GM10847 (cell line): ENCODE measurements around the gene C2orf42.

ENCODE experiments used
- POLR2A ChIP-seq: IDR thresholded peaks from 2 replicates; pipeline ENCODE4 v1.6.1; 2011; ENCODE audit not compliant: insufficient read length; ENCODE audit errors: extremely low read depth

Gene C2orf42

DNA sequence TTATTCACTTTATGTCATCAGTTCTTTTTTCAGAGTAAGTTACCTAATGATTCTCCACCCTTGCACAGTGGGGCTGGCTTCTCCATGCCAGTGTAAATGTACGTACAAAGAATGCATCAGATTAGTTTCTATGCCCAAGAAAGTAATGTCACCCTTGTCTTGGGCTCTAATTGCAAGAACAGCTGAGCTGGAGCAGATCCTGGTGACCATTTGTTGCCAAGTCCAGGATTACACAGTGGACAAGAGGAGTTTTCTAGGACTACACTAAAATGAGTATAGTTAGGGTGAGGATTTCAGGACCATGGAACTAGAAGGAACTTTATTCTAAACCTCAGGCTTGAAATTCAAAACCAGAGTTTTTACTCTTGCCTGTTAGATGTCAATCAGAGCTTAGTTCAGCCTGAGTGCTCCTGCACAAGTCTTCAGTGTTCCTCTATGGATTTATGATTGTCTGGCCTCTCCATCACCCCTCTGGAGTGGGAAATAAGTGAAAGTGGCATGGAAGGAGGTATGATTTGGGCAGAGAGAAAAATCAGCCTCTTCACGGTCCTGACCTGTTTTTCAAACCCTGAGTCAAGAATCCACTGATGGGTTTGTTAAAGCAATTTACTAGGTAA lies 73.8 kb downstream of the C2orf42 start:
- TF ChIP-seq POLR2A: no peak

DNA sequence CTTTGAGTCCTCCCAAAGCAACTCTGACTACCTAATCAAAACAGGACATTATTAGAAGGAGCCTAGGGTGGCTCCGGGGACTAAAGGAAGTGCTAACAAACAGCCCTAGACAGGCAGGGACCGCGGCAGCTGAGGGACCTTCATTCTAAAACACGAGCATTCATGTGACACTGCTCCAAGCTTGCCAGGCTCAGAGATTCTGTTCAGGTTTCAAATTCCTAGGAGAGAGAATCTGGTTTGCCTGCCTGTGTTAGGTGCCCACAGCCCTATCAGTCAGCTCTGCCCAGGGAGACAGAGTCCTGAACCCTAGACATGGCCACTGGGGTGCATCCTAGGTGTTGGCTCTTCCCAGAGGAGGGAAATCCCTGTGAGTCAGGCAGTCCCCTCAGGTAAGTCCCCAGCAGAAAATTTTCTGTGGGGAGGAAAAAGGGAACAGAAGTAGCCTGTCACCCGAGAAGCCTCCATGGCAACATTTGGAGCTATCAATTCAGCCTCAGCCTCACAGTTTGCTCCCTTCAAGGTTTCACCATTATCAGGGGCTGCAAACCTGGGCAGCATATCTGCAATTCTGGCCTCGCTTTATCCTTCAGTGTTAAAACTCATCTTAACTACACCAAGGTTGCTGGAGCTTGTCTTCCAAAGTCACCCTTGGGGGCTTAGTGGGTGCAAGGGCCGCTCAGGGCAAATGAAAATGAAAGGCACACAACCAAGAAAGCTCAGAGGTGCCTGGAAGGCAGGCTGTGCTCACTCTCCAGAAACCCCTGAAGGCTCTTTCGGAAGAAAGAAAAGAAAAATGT lies 75.0 kb downstream of the C2orf42 start:
- no peak for TF ChIP-seq POLR2A

DNA sequence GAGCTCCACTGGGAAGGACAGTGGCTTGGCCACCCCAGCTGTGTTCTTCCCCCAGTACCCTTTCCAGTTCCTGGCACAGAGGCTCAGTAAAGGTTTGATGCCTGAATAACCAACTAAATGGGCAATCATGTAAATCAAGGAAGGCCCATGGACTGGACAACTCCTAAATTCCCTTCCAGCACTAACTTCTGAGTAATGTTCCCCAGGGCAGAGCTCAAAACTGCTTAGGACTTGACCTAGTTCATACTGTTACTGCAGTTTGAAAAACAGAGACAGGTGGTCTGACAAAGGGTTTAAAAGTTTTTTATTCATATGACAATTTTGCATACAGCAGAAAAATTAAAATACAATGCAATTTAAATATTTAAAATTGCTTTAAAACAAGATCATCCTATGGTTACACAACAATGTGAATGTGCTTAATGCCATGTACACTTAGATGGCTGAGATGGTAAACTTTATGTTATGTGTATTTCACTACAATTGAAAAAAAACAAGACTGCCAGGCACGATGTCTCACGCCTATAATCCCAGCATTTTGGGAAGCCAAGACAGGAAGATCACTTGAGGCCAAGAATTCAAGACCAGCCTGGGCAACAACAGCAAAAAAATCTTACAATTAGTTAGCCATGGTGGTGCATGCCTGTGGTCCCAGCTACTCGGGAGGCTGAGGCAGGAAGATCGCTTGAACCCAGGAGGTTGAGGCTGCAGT lies 77.3 kb downstream of the C2orf42 start:
- no peak for TF ChIP-seq POLR2A

DNA sequence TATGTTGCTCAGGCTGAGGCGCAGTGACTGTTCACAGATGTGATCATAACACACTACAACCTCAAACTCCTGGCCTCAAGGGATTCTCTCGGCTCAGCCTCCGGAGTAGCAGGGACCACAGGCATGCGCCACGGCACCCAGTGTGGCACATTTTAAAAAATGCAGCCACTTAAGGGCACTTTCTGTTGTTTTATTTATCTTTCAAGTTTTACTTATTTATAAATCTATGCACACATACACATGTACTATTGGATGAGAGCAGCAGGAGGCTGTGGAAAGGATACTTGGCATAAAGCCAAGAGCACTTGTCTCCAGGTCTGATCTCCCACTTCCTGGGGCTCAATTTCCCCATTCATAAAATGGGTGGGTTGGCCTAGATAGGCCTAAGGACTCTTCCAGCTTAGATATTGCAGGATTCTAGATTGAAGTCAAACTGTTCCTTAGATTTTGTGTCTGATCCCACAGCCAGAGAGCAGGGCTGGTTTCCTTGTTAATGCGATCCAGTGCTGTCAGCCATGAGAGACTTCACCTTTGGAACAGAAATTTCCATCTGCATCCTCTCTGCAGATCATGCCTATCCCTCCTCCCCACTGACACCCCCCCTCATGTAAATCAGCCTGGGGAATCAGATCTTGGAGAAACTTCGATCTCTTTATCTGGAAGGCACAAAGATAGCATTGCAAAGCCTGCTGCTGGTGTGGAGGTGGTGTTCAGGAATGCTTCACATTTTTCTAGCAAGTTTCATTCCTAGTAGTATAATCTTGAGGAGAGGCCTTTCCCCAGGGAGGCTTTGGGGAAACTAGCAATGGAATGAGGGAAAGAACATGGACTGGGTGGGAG lies 78.8 kb downstream of the C2orf42 start:
- no peak for TF ChIP-seq POLR2A

DNA sequence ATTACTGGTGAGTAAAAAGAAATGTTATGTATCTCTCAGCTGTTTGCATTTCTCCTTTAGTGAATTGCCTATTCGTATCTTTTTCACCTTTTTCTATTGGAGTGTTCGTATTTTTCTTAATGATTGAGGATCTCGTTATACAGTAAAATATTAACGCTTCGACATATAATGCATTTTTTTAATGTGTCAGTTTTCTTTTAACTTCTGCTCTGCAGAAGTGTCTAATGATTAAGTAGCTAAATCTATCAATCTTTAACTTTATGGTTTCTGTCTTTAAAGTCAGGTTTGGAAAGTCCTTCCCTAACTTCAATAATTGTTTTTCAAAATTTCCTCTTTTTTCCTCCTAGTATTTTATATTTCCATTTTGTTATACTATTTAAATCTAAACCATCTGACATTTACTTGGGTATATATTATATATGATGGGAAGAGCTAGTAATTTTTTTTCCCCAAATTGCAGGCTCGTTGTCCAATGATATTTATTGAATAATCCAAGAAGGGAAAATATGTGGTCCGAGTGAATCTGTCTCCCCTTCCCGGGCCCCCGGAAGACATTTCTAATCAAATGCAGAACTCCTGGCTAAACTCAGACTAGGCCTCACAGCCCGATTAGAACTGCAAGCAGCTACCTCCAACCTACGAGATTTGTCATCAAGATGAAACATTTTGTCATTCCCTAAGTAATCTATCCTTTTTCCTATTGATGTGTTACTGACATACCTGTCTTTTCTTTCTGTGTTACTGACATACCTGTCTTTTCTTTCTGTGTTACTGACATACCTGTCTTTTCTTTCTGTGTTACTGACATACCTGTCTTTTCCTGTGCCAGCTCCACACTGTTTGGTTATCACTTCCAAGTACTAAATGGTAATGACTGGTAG lies 86.3 kb downstream of the C2orf42 start:
- no peak for TF ChIP-seq POLR2A

DNA sequence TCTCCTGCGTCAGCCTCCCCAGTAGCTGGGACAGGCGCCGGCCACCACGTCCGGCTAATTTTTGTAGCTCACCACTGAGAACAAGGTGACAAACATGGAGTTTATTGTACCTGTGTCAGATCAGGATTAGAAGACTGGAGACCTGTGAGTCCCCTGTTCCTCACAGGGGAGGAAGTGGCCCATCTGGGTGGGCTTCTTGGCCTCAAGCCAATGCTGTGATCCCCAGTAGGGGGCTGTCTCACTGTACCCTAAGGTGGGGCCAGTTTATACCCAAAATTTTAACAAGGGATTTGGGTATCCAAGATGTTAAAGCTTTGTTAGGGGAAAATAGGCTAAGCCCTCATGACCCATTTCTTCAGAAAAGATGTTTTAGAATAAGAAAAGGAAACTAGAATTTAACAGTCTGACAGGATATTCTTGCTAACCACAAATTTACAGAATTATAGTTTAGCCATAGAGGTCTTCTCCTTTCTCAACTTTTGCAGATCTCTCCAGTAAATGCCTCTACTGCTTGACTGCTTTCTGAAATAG lies 87.2 kb downstream of the C2orf42 start:
- TF ChIP-seq POLR2A: peak; percentile 15

DNA sequence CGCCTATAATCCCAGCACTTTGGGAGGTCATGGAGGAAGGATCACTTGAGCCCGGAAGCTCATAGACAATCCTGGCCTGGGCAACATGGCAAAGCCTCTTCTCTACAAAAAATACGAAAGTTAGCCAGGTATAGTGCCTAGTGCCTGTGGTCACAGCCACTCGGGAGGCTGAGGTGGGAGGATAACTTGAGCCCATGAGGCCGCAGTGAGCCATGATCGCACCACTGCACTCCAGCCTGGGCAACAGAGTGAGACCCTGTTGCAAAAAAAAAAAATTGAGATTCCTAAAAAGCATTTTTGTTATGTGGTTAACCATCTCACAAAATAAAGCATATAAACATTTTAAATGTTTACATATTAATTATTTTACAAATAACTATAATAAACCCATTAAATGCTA lies 89.6 kb downstream of the C2orf42 start:
- no peak for TF ChIP-seq POLR2A
